Measurements from ENCODE around the gene GAS1.

- TF ChIP-seq, protein P1, sequence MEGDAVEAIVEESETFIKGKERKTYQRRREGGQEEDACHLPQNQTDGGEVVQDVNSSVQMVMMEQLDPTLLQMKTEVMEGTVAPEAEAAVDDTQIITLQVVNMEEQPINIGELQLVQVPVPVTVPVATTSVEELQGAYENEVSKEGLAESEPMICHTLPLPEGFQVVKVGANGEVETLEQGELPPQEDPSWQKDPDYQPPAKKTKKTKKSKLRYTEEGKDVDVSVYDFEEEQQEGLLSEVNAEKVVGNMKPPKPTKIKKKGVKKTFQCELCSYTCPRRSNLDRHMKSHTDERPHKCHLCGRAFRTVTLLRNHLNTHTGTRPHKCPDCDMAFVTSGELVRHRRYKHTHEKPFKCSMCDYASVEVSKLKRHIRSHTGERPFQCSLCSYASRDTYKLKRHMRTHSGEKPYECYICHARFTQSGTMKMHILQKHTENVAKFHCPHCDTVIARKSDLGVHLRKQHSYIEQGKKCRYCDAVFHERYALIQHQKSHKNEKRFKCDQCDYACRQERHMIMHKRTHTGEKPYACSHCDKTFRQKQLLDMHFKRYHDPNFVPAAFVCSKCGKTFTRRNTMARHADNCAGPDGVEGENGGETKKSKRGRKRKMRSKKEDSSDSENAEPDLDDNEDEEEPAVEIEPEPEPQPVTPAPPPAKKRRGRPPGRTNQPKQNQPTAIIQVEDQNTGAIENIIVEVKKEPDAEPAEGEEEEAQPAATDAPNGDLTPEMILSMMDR (conservative IDR thresholded peaks at IDR 0.05; ENCODE audit: low read depth, low read length): no peak
- no peak for TF ChIP-seq EZH2 (IDR thresholded peaks at IDR 0.05; ENCODE audit: borderline replicate concordance, low read depth, low read length, poor library complexity, severe bottlenecking)
Measured at GRCh38 chr9:86975606-86976005, 28.3 kb upstream of the GAS1 start.
